ENCODE results near the gene CTRB1.

CTRB1 gene

DNA sequence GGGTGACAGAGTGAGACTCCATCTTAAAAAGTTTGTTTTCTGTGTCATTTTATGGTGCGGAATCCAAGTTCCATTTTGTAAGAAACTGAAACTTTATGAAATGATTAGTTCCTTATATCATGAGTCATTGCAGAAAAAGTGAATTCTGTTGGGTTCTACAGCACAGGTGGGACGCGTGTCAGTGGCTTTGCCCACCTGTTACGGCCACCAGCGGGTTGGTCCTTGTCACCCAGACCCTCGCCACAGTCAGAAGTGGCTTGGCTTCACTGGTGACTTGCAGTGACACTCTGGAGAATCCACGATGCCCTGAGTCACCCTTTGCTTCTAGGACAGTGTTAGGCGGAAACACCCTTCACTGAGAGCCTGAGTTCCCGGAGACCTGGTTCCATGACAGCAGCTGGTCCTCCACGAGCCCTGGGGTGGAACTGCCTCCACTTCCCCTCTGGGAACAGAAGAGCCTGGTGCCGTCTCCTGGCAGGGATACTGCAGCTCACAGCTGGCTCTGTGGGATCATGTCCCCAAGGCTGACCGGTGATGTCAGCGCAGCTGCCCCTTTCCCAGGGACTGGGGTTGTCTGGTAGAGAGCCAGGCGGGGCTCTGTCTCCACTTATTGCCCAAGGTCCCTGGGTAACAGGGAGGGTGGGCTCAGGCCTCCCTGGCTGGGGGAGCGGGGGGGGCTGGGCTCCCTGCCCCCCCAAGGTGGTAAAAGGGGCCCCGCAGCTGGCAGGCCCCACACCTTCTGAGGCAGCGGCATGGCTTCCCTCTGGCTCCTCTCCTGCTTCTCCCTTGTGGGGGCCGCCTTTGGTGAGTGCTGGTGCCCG lies at the start of gene CTRB1:
Gene CTRB1, plus strand, starts transcription at position 733 of the 821 bp plus-strand sequence. Its CDS starts 20 bp downstream, at position 753.
- H3K4me3 ChIP-seq, result no peak within 1 kb of the TSS
- no peak within 1 kb of the TSS for H3K27ac ChIP-seq
- TF ChIP-seq, protein P1, sequence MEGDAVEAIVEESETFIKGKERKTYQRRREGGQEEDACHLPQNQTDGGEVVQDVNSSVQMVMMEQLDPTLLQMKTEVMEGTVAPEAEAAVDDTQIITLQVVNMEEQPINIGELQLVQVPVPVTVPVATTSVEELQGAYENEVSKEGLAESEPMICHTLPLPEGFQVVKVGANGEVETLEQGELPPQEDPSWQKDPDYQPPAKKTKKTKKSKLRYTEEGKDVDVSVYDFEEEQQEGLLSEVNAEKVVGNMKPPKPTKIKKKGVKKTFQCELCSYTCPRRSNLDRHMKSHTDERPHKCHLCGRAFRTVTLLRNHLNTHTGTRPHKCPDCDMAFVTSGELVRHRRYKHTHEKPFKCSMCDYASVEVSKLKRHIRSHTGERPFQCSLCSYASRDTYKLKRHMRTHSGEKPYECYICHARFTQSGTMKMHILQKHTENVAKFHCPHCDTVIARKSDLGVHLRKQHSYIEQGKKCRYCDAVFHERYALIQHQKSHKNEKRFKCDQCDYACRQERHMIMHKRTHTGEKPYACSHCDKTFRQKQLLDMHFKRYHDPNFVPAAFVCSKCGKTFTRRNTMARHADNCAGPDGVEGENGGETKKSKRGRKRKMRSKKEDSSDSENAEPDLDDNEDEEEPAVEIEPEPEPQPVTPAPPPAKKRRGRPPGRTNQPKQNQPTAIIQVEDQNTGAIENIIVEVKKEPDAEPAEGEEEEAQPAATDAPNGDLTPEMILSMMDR (IDR thresholded peaks at IDR 0.05), result no peak
- DNase-seq (ENCODE audit: low spot score), result no peak

DNA sequence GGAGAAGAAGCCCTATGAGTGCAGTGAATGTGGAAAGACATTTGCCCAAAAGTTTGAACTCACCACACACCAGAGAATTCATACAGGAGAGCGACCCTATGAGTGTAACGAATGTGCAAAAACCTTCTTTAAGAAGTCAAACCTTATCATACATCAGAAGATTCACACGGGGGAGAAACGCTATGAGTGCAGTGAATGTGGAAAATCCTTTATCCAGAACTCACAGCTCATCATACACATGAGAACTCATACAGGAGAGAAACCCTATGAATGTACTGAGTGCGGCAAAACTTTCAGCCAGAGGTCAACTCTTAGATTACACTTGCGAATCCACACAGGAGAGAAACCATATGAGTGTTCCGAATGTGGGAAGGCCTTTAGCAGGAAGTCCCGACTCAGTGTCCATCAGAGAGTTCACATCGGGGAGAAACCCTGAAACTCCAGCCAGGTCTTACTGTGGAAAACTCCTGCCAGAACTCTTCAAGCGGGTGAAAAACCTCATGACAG lies 48.8 kb upstream of the CTRB1 start:
- H3K27ac ChIP-seq, result no peak overlapping the region
- TF ChIP-seq, protein P1 (IDR thresholded peaks at IDR 0.05), result no peak
- DNase-seq (ENCODE audit: low spot score), result no peak
- H3K4me3 ChIP-seq, result no peak overlapping the region

DNA sequence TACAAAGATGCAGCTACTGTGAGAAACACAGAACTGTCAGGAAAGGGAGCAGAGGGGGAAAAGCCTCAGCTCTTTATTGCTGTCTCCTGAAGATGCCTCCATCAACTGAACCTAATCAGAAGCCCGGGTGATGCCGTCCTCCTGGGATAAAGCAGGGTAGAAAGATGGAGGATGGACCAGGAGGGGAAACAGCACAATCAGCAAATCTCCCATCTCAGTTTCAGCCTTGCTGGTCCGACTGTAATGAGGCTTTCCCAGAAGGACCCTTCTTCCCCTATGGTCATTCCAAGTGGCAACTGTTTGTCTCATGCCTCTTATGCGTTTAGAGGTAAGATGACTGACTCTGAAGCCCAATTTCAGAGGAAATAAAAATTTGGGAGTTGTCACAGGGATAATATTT lies 46.2 kb upstream of the CTRB1 start:
- no peak for DNase-seq (ENCODE audit: low spot score)
- Histone ChIP-seq H3K27ac (no peak overlapping the region), H3K4me3 (no peak overlapping the region)
- TF ChIP-seq, protein P1 (IDR thresholded peaks at IDR 0.05), result no peak

DNA sequence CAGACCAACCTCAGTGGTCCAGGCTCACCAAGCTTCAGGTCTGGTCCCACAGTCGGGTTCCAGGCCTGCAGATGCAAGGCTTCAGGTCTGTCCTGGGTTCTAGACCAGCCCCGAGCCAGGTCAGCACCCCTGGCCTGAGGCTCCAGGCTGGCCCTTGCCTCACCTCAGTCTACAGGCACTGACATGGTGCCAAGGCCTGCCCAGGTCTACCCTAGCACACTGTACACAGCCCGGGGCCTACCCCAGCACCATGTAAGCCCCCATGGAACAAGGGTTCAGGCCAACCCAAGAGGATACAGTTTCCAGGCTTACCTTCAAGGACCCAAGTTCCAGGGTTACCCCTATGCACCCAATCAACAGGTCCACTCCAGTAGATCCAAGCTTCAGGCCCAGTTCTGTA lies 43.7 kb upstream of the CTRB1 start:
- H3K27ac ChIP-seq, result no peak overlapping the region
- TF ChIP-seq, protein P1 (IDR thresholded peaks at IDR 0.05), result no peak
- DNase-seq (ENCODE audit: low spot score), result no peak
- no peak overlapping the region for H3K4me3 ChIP-seq

DNA sequence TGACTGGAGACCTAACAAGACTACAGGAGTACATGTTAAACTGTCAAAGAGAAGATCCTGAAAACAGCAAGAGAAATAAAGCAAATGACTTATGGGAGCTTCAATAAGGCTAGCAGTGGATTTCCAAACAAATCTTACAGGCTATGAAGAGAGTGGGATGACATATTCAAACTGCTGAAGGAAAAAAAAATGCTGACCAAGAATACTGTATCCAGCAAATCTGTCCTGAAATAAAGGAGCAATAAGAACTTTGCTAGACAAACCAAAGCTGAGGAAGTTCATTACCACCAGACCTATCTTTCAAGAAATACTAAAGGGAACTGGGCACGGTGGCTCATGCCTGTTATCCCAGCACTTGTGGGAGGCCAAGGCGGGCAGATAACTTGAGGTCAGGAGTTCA lies 41.9 kb upstream of the CTRB1 start:
- DNase-seq (ENCODE audit: low spot score), result no peak
- Histone ChIP-seq H3K4me3 (no peak overlapping the region), H3K27ac (no peak overlapping the region)
- TF ChIP-seq, protein P1 (IDR thresholded peaks at IDR 0.05), result no peak

DNA sequence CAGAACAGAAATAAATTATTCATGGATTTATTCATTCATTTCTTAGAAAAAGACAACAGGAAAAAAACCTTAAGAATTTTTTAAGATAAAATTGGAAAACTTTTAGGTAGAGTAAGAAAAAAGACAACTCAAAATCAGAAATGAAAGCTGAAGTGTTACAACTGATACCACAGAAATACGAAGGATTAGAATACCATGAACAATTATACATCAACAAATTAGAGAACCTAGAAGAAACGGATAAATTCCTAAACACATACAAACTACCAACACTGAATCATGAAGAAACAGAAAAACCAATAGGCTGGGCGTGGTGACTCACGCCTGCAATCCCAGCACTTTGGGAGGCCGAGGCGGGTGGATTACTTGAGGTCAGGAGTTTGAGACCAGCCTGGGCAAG lies 39.6 kb upstream of the CTRB1 start:
- TF ChIP-seq, protein P1 (IDR thresholded peaks at IDR 0.05), result no peak
- no peak for DNase-seq (ENCODE audit: low spot score)
- H3K4me3 ChIP-seq, result no peak overlapping the region
- no peak overlapping the region for H3K27ac ChIP-seq

DNA sequence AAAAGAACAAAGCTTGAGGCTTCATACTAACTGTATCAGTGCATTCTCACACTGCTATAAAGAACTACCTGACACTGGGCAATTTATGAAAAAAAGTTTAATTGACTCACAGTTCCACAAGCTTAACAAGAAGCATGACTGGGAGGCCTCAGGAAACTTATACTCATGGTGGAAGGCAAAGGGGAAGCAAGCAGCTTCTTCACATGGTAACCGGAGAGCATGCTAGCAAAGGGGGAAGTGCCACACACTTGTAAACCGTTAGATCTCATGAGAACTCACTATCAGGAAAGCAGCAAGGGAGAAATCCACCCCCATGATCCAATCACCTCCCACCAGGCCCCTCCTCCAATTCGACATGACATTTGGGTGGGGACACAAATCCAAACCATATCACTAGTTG lies 37.2 kb upstream of the CTRB1 start:
- Histone ChIP-seq H3K4me3 (no peak overlapping the region), H3K27ac (no peak overlapping the region)
- DNase-seq (ENCODE audit: low spot score), result no peak
- TF ChIP-seq, protein P1 (IDR thresholded peaks at IDR 0.05), result no peak

All from coronary artery (tissue), 2 donors.